ENCODE measurements around the gene LDLRAD4. TPM values are rescaled to one million over a fixed set of nuclear protein-coding genes. Genes with fewer than 3 reads are reported as not detected.

LDLRAD4 gene
- polyA plus RNA-seq, 1 of the 3 experiments (the other 2 are of a cell fraction): 0.16 TPM

GRCh38 chr18:13435586-13436333, 217.2 kb downstream of the LDLRAD4 start (continued):
- no peak for TF ChIP-seq IRF3 (IDR thresholded peaks at IDR 0.05; ENCODE audit: low read depth, low read length)
- TF ChIP-seq USF2 (IDR thresholded peaks at IDR 0.05; ENCODE audit: borderline replicate concordance, low read depth, low read length): no peak
- no peak for TF ChIP-seq CHD2 (IDR thresholded peaks at IDR 0.05; ENCODE audit: low read length, partially characterized antibody)
- TF ChIP-seq JUND (IDR thresholded peaks at IDR 0.05): peak; percentile 74
- no peak for TF ChIP-seq GABPA (IDR thresholded peaks at IDR 0.05; ENCODE audit: low read depth)
- no peak for TF ChIP-seq USF1 (IDR thresholded peaks at IDR 0.05; ENCODE audit: borderline replicate concordance, low read depth)
- no peak for TF ChIP-seq FOXJ3 (CRISPR knock-in tag; IDR thresholded peaks at IDR 0.05)
- TF ChIP-seq FOSL2 (IDR thresholded peaks at IDR 0.05; ENCODE audit: borderline replicate concordance, low read depth): peak; percentile 83
- TF ChIP-seq CTCF (IDR thresholded peaks at IDR 0.05): no peak
- no peak for TF ChIP-seq RCOR1 (IDR thresholded peaks at IDR 0.05; ENCODE audit: low read length)
- TF ChIP-seq RXRA (IDR thresholded peaks at IDR 0.05; ENCODE audit: borderline replicate concordance, low read depth): no peak; the same call in 1 of the 2 replicates
- TF ChIP-seq NFIC (IDR thresholded peaks at IDR 0.05; ENCODE audit: borderline replicate concordance): peak; percentile 73
- peak in 1 of 2 experiments; percentile 59; a peak in 1 of 4 replicates for TF ChIP-seq EP300 (IDR thresholded peaks at IDR 0.05; ENCODE audit: borderline replicate concordance in 1 of 2, low read depth in 1 of 2, low read length in 1 of 2)
- TF ChIP-seq FOXM1 (IDR thresholded peaks at IDR 0.05; ENCODE audit: low read depth): peak; percentile 56; the same call in 1 of the 2 replicates
- no peak for TF ChIP-seq ELF1 (IDR thresholded peaks at IDR 0.05)
- no peak; the same call in 1 of the 2 replicates for TF ChIP-seq POLR2AphosphoS5 (IDR thresholded peaks at IDR 0.05; ENCODE audit: low read depth, low read length)
- TF ChIP-seq MAX (IDR thresholded peaks at IDR 0.05; ENCODE audit: low read depth): no peak; the same call in 1 of the 2 replicates
- TF ChIP-seq TCF12 (IDR thresholded peaks at IDR 0.05): peak; percentile 76
- no peak for TF ChIP-seq MXI1 (IDR thresholded peaks at IDR 0.05; ENCODE audit: low read depth, low read length)
- TF ChIP-seq RAD21 (IDR thresholded peaks at IDR 0.05; ENCODE audit: low read length): no peak
- TF ChIP-seq YY1 (IDR thresholded peaks at IDR 0.05; ENCODE audit: low read depth): no peak
- TF ChIP-seq EZH2phosphoT487 (IDR thresholded peaks at IDR 0.05; ENCODE audit: borderline replicate concordance, low read depth): no peak
- no peak for TF ChIP-seq SMC3 (IDR thresholded peaks at IDR 0.05; ENCODE audit: low read depth, low read length)
- no peak for TF ChIP-seq NRF1 (IDR thresholded peaks at IDR 0.05; ENCODE audit: low read depth, low read length)
- no peak for TF ChIP-seq SIN3A (IDR thresholded peaks at IDR 0.05; ENCODE audit: borderline replicate concordance, low read depth, low read length)
- TF ChIP-seq ZBTB33 (IDR thresholded peaks at IDR 0.05; ENCODE audit: borderline replicate concordance, low read depth): 0 out of 2 replicates have a peak, but pooled peaks have one; percentile 15

Data from SK-N-SH (cell line).